GM12878 (cell line): ENCODE results near the gene COQ4. TPM values are rescaled to one million over a fixed set of nuclear protein-coding genes. Genes with fewer than 3 reads are reported as not detected.

Experiments used
- ATAC-seq: fragments of 200-7000 bp; cut with Tn5 transposase; 3 replicates; pipeline ENCODE4 v1.9.1; 2020; ENCODE audit warnings: mild to moderate bottlenecking, moderate library complexity
- BruUV-seq: library from RNA; stranded (reverse); fragments of 400-500 nt; replicated peaks from 2 replicates; lab custom pipeline; 2021; lab: Mats Ljungman, UMichigan
- CTCF ChIA-PET: fragments of 300-600 bp; sonication (Branson Sonifier 250); formaldehyde crosslinking; extraction: SDS; loops from one replicate; lab custom pipeline; 2021; ENCODE audit warnings: inconsistent platforms; lab: Yijun Ruan, JAX
- POLR2A ChIA-PET: fragments of 350-600 bp; formaldehyde crosslinking; extraction: SDS; loops from one replicate; lab custom pipeline; 2021; ENCODE audit warnings: inconsistent platforms; lab: Charles Lee
- RAD21 ChIA-PET: fragments of 300-600 bp; sonication (Branson Sonifier 250); formaldehyde crosslinking; loops from one replicate; lab custom pipeline; 2023; ENCODE audit warnings: antibody characterized with exemption; ENCODE audit not compliant: unreplicated experiment; lab: Charles Lee
- SMC1A ChIA-PET: fragments of 300-600 bp; sonication (Branson Sonifier 250); formaldehyde crosslinking; loops from one replicate; lab custom pipeline; 2023; ENCODE audit not compliant: unreplicated experiment, uncharacterized antibody; lab: Charles Lee
- DNase-seq: peaks from one replicate; pipeline ENCODE4 v3.0.0-alpha.2; 2011; ENCODE audit warnings: low read depth, low spot score
- FAIRE-seq: peaks from 3 replicates; lab custom pipeline; 2011; peaks lifted over from hg19 to GRCh38; lab: Jason Lieb, UNC
- H2AFZ ChIP-seq: 2 replicates; pipeline ENCODE4 v1.6.0; 2011; ENCODE audit warnings: low read depth, low read length, control low read depth; ENCODE audit not compliant: control insufficient read depth
- H3K27ac ChIP-seq: 2 replicates; pipeline ENCODE4 v1.5.1; 2011; ENCODE audit warnings: control low read depth; ENCODE audit not compliant: control insufficient read depth, insufficient read depth
- H3K27me3 ChIP-seq, 2 experiments: replicated peaks in 1 of 2; 2 replicates each; pipeline versions ENCODE4 v1.6.0 to v1.6.1; 2011; ENCODE audit warnings: low read length in 1 of 2; ENCODE audit not compliant: control insufficient read depth in 2 of 2, insufficient read depth in 2 of 2
- H3K36me3 ChIP-seq, 2 experiments: 2 replicates each; pipeline ENCODE4 v1.5.1; 2011; ENCODE audit warnings: low read length in 1 of 2; ENCODE audit not compliant: control insufficient read depth in 2 of 2, insufficient read depth in 2 of 2
- H3K4me1 ChIP-seq: 2 replicates; pipeline ENCODE4 v1.6.1; 2011; ENCODE audit warnings: mild to moderate bottlenecking, low read length, moderate library complexity, mixed read lengths; ENCODE audit not compliant: control insufficient read depth, insufficient read depth
- H3K4me2 ChIP-seq: 2 replicates; pipeline ENCODE4 v1.6.0; 2011; ENCODE audit warnings: control low read depth; ENCODE audit not compliant: control insufficient read depth, insufficient read depth
- H3K4me3 ChIP-seq: fragments of 200-600 bp; sonication (generic); 2 replicates; pipeline ENCODE4 v1.5.1; 2016
- H3K79me2 ChIP-seq: 2 replicates; pipeline ENCODE4 v1.6.0; 2011; ENCODE audit warnings: low read length; ENCODE audit not compliant: control insufficient read depth, insufficient read depth
- H3K9ac ChIP-seq: 2 replicates; pipeline ENCODE4 v1.8.0; 2011; ENCODE audit warnings: low read length, control low read depth, mixed read lengths; ENCODE audit not compliant: control insufficient read depth, insufficient read depth
- H3K9me3 ChIP-seq: replicated peaks from 3 replicates; pipeline ENCODE4 v1.5.1; 2011; ENCODE audit warnings: mild to moderate bottlenecking, low read length; ENCODE audit not compliant: control insufficient read depth, insufficient read depth
- H4K20me1 ChIP-seq: 2 replicates; pipeline ENCODE4 v1.6.0; 2011; ENCODE audit not compliant: control insufficient read depth, insufficient read depth
- BRCA1 ChIP-seq: IDR thresholded peaks from 2 replicates; pipeline ENCODE4 v1.6.1; 2011; ENCODE audit warnings: low read depth, low read length, improper control_type of control experiment
- EGR1 ChIP-seq, 2 experiments: IDR thresholded peaks; 1 replicate in 1 of 2; 2 replicates in 1 of 2; pipeline ENCODE4 v1.6.1; 2011 to 2012; ENCODE audit warnings: low read depth in 2 of 2, low read length in 2 of 2, borderline replicate concordance in 1 of 2, mild to moderate bottlenecking in 1 of 2, moderate library complexity in 1 of 2
- ETV6 ChIP-seq, 2 experiments: fragments of 450-650 bp in 1 of 2; IDR thresholded peaks in 1 of 2; conservative IDR thresholded peaks in 1 of 2; 2 replicates each; pipeline ENCODE4 v1.6.1; 2014; ENCODE audit warnings: antibody characterized with exemption in 1 of 2, borderline replicate concordance in 1 of 2, low read depth in 1 of 2, mild to moderate bottlenecking in 1 of 2, moderate library complexity in 1 of 2
- KAT2A ChIP-seq: conservative IDR thresholded peaks from 2 replicates; pipeline ENCODE4 v1.6.1; 2011; ENCODE audit warnings: low read depth, low read length; ENCODE audit not compliant: control insufficient read depth
- RUNX3 ChIP-seq: IDR thresholded peaks from 2 replicates; pipeline ENCODE4 v1.6.1; 2012; ENCODE audit warnings: low read length, inconsistent platforms
- SREBF1 ChIP-seq: IDR thresholded peaks from 2 replicates; pipeline ENCODE4 v1.6.1; 2012; ENCODE audit warnings: mild to moderate bottlenecking, low read length
- SUZ12 ChIP-seq: fragments of 200-600 bp; sonication (generic); IDR thresholded peaks from one replicate; pipeline ENCODE4 v1.6.1; 2018; ENCODE audit warnings: antibody characterized with exemption, mild to moderate bottlenecking; ENCODE audit not compliant: unreplicated experiment
- TCF3 ChIP-seq: IDR thresholded peaks from 2 replicates; pipeline ENCODE4 v1.6.1; 2012; ENCODE audit warnings: low read depth, mild to moderate bottlenecking, low read length, borderline replicate concordance; ENCODE audit not compliant: insufficient read depth
- USF1 ChIP-seq: IDR thresholded peaks from 2 replicates; pipeline ENCODE4 v1.6.1; 2011; ENCODE audit warnings: borderline replicate concordance, low read depth, mild to moderate bottlenecking, moderate library complexity, mixed read lengths, low read length; ENCODE audit not compliant: insufficient read depth; ENCODE audit errors: extremely low read length
- WGBS: methylation state at CpG from one replicate; pipeline ENCODE4 v1.1.6; 2016; ENCODE audit warnings: low lambda C conversion rate; ENCODE audit not compliant: insufficient replicate concordance, insufficient coverage; ENCODE audit errors: missing lambda C conversion rate; 5-methylcytosine and 5-hydroxymethylcytosine counted together
- in situ Hi-C: fragments of 300-500 bp; cut with MboI; formaldehyde crosslinking; loops from 9 replicates; pipeline ENCODE4 v1.14.3; 2018; ENCODE audit warnings: mixed read lengths
- intact Hi-C: fragments of 100-400 bp; cut with micrococcal nuclease; formaldehyde crosslinking; loops from one replicate; pipeline ENCODE4 v1.14.2; 2022; ENCODE audit not compliant: unreplicated experiment
- polyA plus RNA-seq, 11 experiments: library from polyadenylated mRNA; depleted of rRNA in 4 of 11; unstranded in 6 of 11; stranded (reverse) in 5 of 11; fragments of >200 nt; fragmentation: Nextera tagmentation in 4 of 11; fragmentation: Illumina TruSeq in 1 of 11; extraction: Ambion mirVana in 4 of 11; extraction: Trizol in 1 of 11; gene quantifications; 1 replicate in 1 of 11; 2 replicates in 10 of 11; pipeline versions ENCODE4 v1.2.1 to v1.2.3, GENCODE V29; 2011 to 2016; ENCODE audit warnings: inconsistent platforms in 2 of 11, missing spikeins in 2 of 11, low read depth in 1 of 11
- total RNA-seq, 4 experiments: library from RNA; depleted of rRNA in 3 of 4; stranded (reverse); fragments of >200 nt in 3 of 4; fragmentation: Illumina TruSeq in 1 of 4; extraction: Trizol in 1 of 4; gene quantifications; 2 replicates each; pipeline versions ENCODE4 v1.2.1 to v1.2.3, GENCODE V29; 2013 to 2021
- TF ChIP-seq, protein P1 (sequence below): fragments of 450-650 bp; IDR thresholded peaks from 2 replicates; pipeline ENCODE4 v1.6.1; 2016; ENCODE audit warnings: mild to moderate bottlenecking
- TF ChIP-seq, protein P2 (sequence below): fragments of 450-650 bp; IDR thresholded peaks from 2 replicates; pipeline ENCODE4 v1.6.1; 2018; ENCODE audit warnings: mild to moderate bottlenecking, low read depth, moderate library complexity; ENCODE audit not compliant: partially characterized antibody
- TF ChIP-seq, protein P3 (sequence below): fragments of 450-650 bp; IDR thresholded peaks from 2 replicates; pipeline ENCODE4 v1.6.1; 2016; ENCODE audit warnings: mild to moderate bottlenecking, moderate library complexity, borderline replicate concordance

The COQ4 gene
- total and polyA plus RNA-seq, 10 of the 15 experiments (the other 5 are each of a cell fraction or from before 2014, with no cell fraction given), result 3.8 to 64.1 (median 38.6) TPM

DNA sequence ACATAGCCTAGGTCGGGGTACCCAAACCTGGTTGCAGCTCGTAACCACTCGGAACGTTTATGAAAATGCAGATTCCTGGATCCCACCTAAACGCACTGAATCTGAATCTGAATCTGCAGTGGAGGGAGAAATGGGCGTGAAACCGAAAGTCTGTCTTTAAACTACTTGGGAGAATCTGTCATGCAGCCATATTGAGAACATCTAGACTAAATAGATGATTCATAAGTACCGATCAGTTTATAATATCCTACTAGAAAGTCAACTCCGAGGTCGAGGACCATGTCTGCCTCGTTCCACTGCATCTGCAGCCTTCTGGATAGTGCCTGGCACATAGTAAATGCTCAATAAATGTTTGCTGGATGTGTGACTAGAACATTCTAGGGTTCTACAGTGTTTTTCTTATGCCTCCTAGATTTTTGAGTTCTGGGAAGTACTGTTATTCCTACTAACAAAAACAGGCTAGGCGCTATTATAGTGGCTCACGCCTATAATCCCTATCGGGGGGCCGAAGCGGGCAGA is 632 bp downstream of the COQ4 start:
- no peaks in the 10 kb centered on the region for H3K9me3 ChIP-seq
- peaks cover 6% of the 10 kb centered on the region for H3K4me1 ChIP-seq
- peak overlapping the region; percentile 95 for H2AFZ ChIP-seq
- no peaks in the 10 kb centered on the region for H3K27me3 ChIP-seq
- H3K9ac ChIP-seq, result peak overlapping the region; percentile 65
- peak overlapping the region; percentile 45 for H3K27ac ChIP-seq
- in situ Hi-C loops, result no loop called here
- 15% methylated on average over 16 of the region's 16 CpGs for WGBS
- H4K20me1 ChIP-seq, result no peaks in the 10 kb centered on the region
- peaks cover 1 to 8% of the 10 kb centered on the region in 2 experiments for H3K36me3 ChIP-seq
- H3K79me2 ChIP-seq, result peaks cover 29% of the 10 kb centered on the region
- BruUV-seq, result TSS peak; percentile 76
- peak; percentile 6 for ATAC-seq
- CTCF ChIA-PET, result interaction anchor here (1.3 to 2.6 kb wide), 4 partner anchors 8 to 39 kb away, joined by 3 to 8 read pairs (median 4); no protein-coding TSS in a partner anchor
- SMC1A ChIA-PET, result no interaction called here
- DNase-seq, result no peak
- intact Hi-C loops, result no loop called here
- FAIRE-seq, result no peak
- H3K4me3 ChIP-seq, result peak overlapping the region; percentile 96
- POLR2A ChIA-PET, result interaction anchor here (0.6 kb wide), 1 partner anchor 54 kb away, joined by 4 read pairs; no protein-coding TSS in a partner anchor
- RAD21 ChIA-PET, result no interaction called here
- H3K4me2 ChIP-seq, result peak overlapping the region; percentile 72
- TF ChIP-seq, protein P1, sequence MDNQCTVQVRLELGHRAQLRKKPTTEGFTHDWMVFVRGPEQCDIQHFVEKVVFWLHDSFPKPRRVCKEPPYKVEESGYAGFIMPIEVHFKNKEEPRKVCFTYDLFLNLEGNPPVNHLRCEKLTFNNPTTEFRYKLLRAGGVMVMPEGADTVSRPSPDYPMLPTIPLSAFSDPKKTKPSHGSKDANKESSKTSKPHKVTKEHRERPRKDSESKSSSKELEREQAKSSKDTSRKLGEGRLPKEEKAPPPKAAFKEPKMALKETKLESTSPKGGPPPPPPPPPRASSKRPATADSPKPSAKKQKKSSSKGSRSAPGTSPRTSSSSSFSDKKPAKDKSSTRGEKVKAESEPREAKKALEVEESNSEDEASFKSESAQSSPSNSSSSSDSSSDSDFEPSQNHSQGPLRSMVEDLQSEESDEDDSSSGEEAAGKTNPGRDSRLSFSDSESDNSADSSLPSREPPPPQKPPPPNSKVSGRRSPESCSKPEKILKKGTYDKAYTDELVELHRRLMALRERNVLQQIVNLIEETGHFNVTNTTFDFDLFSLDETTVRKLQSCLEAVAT, result no peak
- no peak for TF ChIP-seq EGR1 (IDR thresholded peaks at IDR 0.05; ENCODE audit: borderline replicate concordance in 1 of 2, low read depth in 2 of 2, low read length in 2 of 2)
- TF ChIP-seq SUZ12, result no peak
- TF ChIP-seq KAT2A, result no peak
- no peak for TF ChIP-seq SREBF1
- no peak for TF ChIP-seq ETV6 (conservative IDR thresholded peaks at IDR 0.05 in 1 of 2, IDR thresholded peaks at IDR 0.05 in 1 of 2; ENCODE audit: borderline replicate concordance in 1 of 2, low read depth in 1 of 2)
- TF ChIP-seq BRCA1, result no peak
- TF ChIP-seq RUNX3, result no peak
- no peak for TF ChIP-seq USF1
- TF ChIP-seq, protein P2, sequence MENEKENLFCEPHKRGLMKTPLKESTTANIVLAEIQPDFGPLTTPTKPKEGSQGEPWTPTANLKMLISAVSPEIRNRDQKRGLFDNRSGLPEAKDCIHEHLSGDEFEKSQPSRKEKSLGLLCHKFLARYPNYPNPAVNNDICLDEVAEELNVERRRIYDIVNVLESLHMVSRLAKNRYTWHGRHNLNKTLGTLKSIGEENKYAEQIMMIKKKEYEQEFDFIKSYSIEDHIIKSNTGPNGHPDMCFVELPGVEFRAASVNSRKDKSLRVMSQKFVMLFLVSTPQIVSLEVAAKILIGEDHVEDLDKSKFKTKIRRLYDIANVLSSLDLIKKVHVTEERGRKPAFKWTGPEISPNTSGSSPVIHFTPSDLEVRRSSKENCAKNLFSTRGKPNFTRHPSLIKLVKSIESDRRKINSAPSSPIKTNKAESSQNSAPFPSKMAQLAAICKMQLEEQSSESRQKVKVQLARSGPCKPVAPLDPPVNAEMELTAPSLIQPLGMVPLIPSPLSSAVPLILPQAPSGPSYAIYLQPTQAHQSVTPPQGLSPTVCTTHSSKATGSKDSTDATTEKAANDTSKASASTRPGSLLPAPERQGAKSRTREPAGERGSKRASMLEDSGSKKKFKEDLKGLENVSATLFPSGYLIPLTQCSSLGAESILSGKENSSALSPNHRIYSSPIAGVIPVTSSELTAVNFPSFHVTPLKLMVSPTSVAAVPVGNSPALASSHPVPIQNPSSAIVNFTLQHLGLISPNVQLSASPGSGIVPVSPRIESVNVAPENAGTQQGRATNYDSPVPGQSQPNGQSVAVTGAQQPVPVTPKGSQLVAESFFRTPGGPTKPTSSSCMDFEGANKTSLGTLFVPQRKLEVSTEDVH, result no peak
- TF ChIP-seq, protein P3, sequence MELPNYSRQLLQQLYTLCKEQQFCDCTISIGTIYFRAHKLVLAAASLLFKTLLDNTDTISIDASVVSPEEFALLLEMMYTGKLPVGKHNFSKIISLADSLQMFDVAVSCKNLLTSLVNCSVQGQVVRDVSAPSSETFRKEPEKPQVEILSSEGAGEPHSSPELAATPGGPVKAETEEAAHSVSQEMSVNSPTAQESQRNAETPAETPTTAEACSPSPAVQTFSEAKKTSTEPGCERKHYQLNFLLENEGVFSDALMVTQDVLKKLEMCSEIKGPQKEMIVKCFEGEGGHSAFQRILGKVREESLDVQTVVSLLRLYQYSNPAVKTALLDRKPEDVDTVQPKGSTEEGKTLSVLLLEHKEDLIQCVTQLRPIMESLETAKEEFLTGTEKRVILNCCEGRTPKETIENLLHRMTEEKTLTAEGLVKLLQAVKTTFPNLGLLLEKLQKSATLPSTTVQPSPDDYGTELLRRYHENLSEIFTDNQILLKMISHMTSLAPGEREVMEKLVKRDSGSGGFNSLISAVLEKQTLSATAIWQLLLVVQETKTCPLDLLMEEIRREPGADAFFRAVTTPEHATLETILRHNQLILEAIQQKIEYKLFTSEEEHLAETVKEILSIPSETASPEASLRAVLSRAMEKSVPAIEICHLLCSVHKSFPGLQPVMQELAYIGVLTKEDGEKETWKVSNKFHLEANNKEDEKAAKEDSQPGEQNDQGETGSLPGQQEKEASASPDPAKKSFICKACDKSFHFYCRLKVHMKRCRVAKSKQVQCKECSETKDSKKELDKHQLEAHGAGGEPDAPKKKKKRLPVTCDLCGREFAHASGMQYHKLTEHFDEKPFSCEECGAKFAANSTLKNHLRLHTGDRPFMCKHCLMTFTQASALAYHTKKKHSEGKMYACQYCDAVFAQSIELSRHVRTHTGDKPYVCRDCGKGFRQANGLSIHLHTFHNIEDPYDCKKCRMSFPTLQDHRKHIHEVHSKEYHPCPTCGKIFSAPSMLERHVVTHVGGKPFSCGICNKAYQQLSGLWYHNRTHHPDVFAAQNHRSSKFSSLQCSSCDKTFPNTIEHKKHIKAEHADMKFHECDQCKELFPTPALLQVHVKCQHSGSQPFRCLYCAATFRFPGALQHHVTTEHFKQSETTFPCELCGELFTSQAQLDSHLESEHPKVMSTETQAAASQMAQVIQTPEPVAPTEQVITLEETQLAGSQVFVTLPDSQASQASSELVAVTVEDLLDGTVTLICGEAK, result no peak
- TF ChIP-seq TCF3, result no peak
